Naive thymus-derived CD8-positive, alpha-beta T cell (primary cell): ENCODE measurements around the gene ZBTB32. TPM values are rescaled to one million over a fixed set of nuclear protein-coding genes. Genes with fewer than 3 reads are reported as not detected.
A peak's percentile ranks its signal among the peaks of the same experiment; 100 is the strongest.

Source experiments
- ATAC-seq, 2 donors: fragments of 150-1000 bp; cut with Tn5 transposase in 1 of 2; sonication (Bioruptor Pico), chemical (Tn5 transposase) in 1 of 2; 1 replicate in 1 of 2; 2 replicates in 1 of 2; pipeline ENCODE4 v1.10.0; 2021; ENCODE audit warnings: mild to moderate bottlenecking in 2 of 2, moderate library complexity in 2 of 2
- POLR2A ChIA-PET: fragments of 350-600 bp; sonication (Branson Sonifier 250); formaldehyde crosslinking; loops from one replicate; lab custom pipeline; 2021; ENCODE audit warnings: antibody characterized with exemption; lab: Charles Lee
- DNase-seq, 10 donors: peaks; one replicate each; pipeline versions ENCODE4 v3.0.0 to v3.0.0-alpha.2; 2020 to 2022
- H3K27ac Mint-ChIP-seq, 10 donors: one replicate each; pipeline ENCODE4 v1.8.0; 2020 to 2022; ENCODE audit warnings: mild to moderate bottlenecking in 10 of 10, mixed read lengths in 10 of 10, moderate library complexity in 4 of 10, inconsistent platforms in 1 of 10
- H3K27me3 Mint-ChIP-seq, 5 donors: one replicate each; pipeline ENCODE4 v1.8.0; 2021 to 2022; ENCODE audit warnings: mixed read lengths in 5 of 5
- H3K36me3 Mint-ChIP-seq, 3 donors: one replicate each; pipeline ENCODE4 v1.8.0; 2020 to 2022; ENCODE audit warnings: mixed read lengths in 3 of 3, mild to moderate bottlenecking in 2 of 3, inconsistent platforms in 1 of 3
- H3K4me1 Mint-ChIP-seq, 4 donors: one replicate each; pipeline ENCODE4 v1.8.0; 2021 to 2022; ENCODE audit warnings: mixed read lengths in 4 of 4
- H3K4me3 Mint-ChIP-seq, 10 donors: one replicate each; pipeline ENCODE4 v1.8.0; 2020 to 2022; ENCODE audit warnings: mild to moderate bottlenecking in 10 of 10, mixed read lengths in 10 of 10, moderate library complexity in 6 of 10, inconsistent platforms in 1 of 10
- H3K9me3 Mint-ChIP-seq, 9 donors: one replicate each; pipeline ENCODE4 v1.8.0; 2020 to 2022; ENCODE audit warnings: mixed read lengths in 9 of 9, mild to moderate bottlenecking in 3 of 9, inconsistent platforms in 1 of 9, moderate library complexity in 1 of 9
- polyA plus RNA-seq, 3 donors: library from polyadenylated mRNA; unstranded; fragments of 300-500 nt; fragmentation: Illumina TruSeq; gene quantifications; one replicate each; pipeline ENCODE4 v1.2.3, GENCODE V29; 2021
- total RNA-seq, 8 experiments: library from RNA in 2 of 8; stranded (reverse) in 2 of 8; gene quantifications; one replicate each; pipeline ENCODE4 v1.2.3 and lab custom pipeline; 2021 to 2026

ZBTB32 gene
- total and polyA plus RNA-seq, 5 experiments from 2014 or later: 0.15 to 0.68 (median 0.36) TPM

GRCh38 chr19:35750167-35750566, 45.8 kb downstream of the ZBTB32 start:
- no peak overlapping the region for H3K27ac Mint-ChIP-seq
- H3K9me3 Mint-ChIP-seq: no peaks in the 10 kb centered on the region
- H3K36me3 Mint-ChIP-seq: peaks cover 0 to 17% (median 7%) of the 10 kb centered on the region in 3 donors
- POLR2A ChIA-PET: interaction anchor here (0.7 kb wide), 2 partner anchors 7 to 178 kb away, joined by 3 read pairs; no protein-coding TSS in a partner anchor
- peaks cover 22 to 43% (median 40%) of the 10 kb centered on the region in 4 donors for H3K4me1 Mint-ChIP-seq
- H3K27me3 Mint-ChIP-seq: peaks cover 0 to 6% (median 1%) of the 10 kb centered on the region in 5 donors
- ATAC-seq (no peak), DNase-seq (no peak)
- peak overlapping the region in 8 of 10 donors; percentile 23 to 69 (median 44) for H3K4me3 Mint-ChIP-seq

- Mint-ChIP-seq H3K27me3 (peaks cover 2 to 11% (median 8%) of the 10 kb centered on the region in 5 donors), H3K27ac (no peak overlapping the region), H3K9me3 (no peaks in the 10 kb centered on the region), H3K4me3 (no peak overlapping the region), H3K4me1 (peaks cover 24 to 43% (median 38%) of the 10 kb centered on the region in 4 donors), H3K36me3 (peaks cover 0 to 17% (median 7%) of the 10 kb centered on the region in 3 donors)
- no peak for ATAC-seq
- POLR2A ChIA-PET: interaction anchor here (1.2 kb wide), 1 partner anchor 10 kb away, joined by 5 read pairs; the partner anchor contains the start of gene IGFLR1
- no peak for DNase-seq
Observed at GRCh38 chr19:35751839-35752745, 47.7 kb downstream of the ZBTB32 start.

GRCh38 chr19:35752746-35753350, 48.5 kb downstream of the ZBTB32 start:
- H3K27ac Mint-ChIP-seq: no peak overlapping the region
- DNase-seq (no peak), ATAC-seq (no peak)
- H3K4me1 Mint-ChIP-seq: peaks cover 23 to 49% (median 41%) of the 10 kb centered on the region in 4 donors
- H3K9me3 Mint-ChIP-seq: no peaks in the 10 kb centered on the region
- POLR2A ChIA-PET: interaction anchor here (1.2 kb wide), 1 partner anchor 11 kb away, joined by 5 read pairs; the partner anchor contains the start of gene IGFLR1
- H3K27me3 Mint-ChIP-seq: peaks cover 2 to 11% (median 9%) of the 10 kb centered on the region in 5 donors
- H3K36me3 Mint-ChIP-seq: peaks cover 0 to 17% (median 7%) of the 10 kb centered on the region in 3 donors
- H3K4me3 Mint-ChIP-seq: peak overlapping the region in 1 of 10 donors; percentile 56

GRCh38 chr19:35753634-35754369, 49.4 kb downstream of the ZBTB32 start:
- H3K36me3 Mint-ChIP-seq: peaks cover 0 to 17% (median 7%) of the 10 kb centered on the region in 3 donors
- peaks cover 15 to 43% (median 37%) of the 10 kb centered on the region in 4 donors for H3K4me1 Mint-ChIP-seq
- POLR2A ChIA-PET: interaction anchor here (4.1 kb wide), 1 partner anchor 10 kb away, joined by 36 read pairs; the partner anchor contains the start of genes IGFLR1, PSENEN and U2AF1L4
- no peaks in the 10 kb centered on the region for H3K9me3 Mint-ChIP-seq
- peak overlapping the region in 2 of 10 donors; percentile 10 to 95 for H3K4me3 Mint-ChIP-seq
- DNase-seq: no peak
- no peak for ATAC-seq
- peak overlapping the region in 1 of 10 donors; percentile 49 for H3K27ac Mint-ChIP-seq
- H3K27me3 Mint-ChIP-seq: peaks cover 2 to 12% (median 9%) of the 10 kb centered on the region in 5 donors

GRCh38 chr19:35754370-35755130, 50.2 kb downstream of the ZBTB32 start:
- Mint-ChIP-seq H3K4me3 (peak overlapping the region in 4 of 10 donors; percentile 10 to 95 (median 63)), H3K36me3 (peaks cover 0 to 17% (median 7%) of the 10 kb centered on the region in 3 donors)

DNA sequence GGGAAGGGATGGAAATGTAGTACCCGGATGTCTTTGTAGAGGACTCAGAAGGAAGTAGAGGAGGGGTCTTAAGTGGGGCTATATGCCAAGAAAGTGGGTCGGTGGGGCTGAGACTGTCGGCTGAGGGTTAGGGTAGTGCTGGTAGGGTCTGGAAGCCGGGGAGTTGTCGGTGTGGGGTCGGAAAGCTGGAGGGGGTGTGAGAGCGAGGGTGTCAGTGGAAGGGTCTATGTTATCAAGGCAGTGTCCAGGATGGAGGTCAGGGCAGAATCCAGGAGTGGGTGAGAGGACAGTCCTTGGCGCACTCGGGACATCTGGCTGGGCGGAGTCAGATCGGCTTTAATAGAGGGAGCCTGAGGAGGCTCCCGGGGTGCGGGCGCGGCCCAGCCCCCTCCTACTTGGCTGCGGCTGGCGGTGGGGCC, 50.8 kb downstream of the ZBTB32 start:
- Mint-ChIP-seq H3K27me3 (peaks cover 2 to 12% (median 9%) of the 10 kb centered on the region in 5 donors), H3K4me1 (peaks cover 16 to 41% (median 36%) of the 10 kb centered on the region in 4 donors), H3K36me3 (peaks cover 0 to 17% (median 7%) of the 10 kb centered on the region in 3 donors), H3K4me3 (peak overlapping the region in 9 of 10 donors; percentile 28 to 95 (median 58)), H3K9me3 (no peaks in the 10 kb centered on the region), H3K27ac (peak overlapping the region in 2 of 10 donors; percentile 34 to 40)
- ATAC-seq (no peak), DNase-seq (no peak)
- POLR2A ChIA-PET: interaction anchor here (0.9 to 4.1 kb wide), 2 partner anchors 11 to 107 kb away, joined by 4 to 36 read pairs; partner anchors contain the start of genes COX6B1, IGFLR1, PSENEN and U2AF1L4

More at GRCh38 chr19:35754370-35755130, 50.2 kb downstream of the ZBTB32 start:
- H3K27ac Mint-ChIP-seq: peak overlapping the region in 1 of 10 donors; percentile 49
- DNase-seq: peak in 1 of 10 donors; percentile 34
- H3K4me1 Mint-ChIP-seq: peaks cover 15 to 43% (median 38%) of the 10 kb centered on the region in 4 donors
- H3K9me3 Mint-ChIP-seq: no peaks in the 10 kb centered on the region
- POLR2A ChIA-PET: interaction anchor here (4.1 kb wide), 1 partner anchor 11 kb away, joined by 36 read pairs; the partner anchor contains the start of genes IGFLR1, PSENEN and U2AF1L4
- peaks cover 2 to 12% (median 9%) of the 10 kb centered on the region in 5 donors for H3K27me3 Mint-ChIP-seq
- ATAC-seq: no peak

DNA sequence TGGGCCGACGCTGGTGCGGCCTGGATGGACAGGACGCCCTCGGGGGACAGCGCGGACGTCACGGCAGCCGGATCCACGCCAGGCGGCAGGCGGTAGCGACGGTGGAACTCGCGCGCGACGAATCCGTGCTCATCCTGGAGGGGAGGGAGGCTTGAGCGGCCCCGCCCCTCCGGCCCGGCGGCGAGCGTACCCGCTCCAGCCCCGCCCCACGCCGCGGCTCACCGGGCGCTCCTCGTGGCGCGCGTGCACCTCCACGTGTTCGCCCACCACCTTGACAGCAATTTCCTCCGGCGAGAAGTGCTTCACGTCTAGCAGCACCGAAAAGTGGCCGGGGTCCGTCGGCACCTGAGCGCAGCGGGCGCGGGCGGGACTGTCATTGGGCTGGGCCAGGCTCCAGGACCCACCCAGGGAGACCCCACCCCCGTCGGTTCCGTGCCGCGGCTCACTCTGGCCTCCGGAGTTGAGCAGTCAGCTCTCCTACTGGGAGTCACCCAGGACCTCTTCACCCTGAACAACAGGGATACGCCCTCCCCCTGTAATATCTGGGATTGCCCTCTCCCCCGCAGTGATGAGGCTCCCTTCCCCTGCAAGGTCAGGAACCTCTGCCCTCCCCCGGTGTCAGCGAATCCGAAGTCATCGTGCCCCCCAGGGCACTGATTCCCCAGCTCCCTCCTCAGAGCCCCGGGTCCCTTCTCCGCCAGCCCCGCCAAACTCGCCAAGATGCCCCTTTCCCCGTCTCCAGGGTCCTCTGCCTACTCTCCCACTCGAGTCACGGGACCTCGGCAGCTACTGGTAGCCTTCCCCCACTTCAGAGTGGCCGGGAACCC, 51.4 kb downstream of the ZBTB32 start:
- ATAC-seq (peak in 1 of 2 donors; percentile 6), DNase-seq (peak in 9 of 10 donors; percentile 34 to 74 (median 55))
- POLR2A ChIA-PET: interaction anchor here (0.9 to 4.1 kb wide), 5 partner anchors 8 to 108 kb away, joined by 4 to 36 read pairs (median 10); partner anchors contain the start of genes COX6B1, IGFLR1, LIN37 and PSENEN
- Mint-ChIP-seq H3K4me1 (peaks cover 16 to 41% (median 37%) of the 10 kb centered on the region in 4 donors), H3K36me3 (peaks cover 0 to 19% (median 7%) of the 10 kb centered on the region in 3 donors), H3K4me3 (peak overlapping the region; percentile 16 to 95 (median 66)), H3K27me3 (peaks cover 2 to 12% (median 9%) of the 10 kb centered on the region in 5 donors), H3K27ac (peak overlapping the region in 3 of 10 donors; percentile 69 to 91 (median 79)), H3K9me3 (no peaks in the 10 kb centered on the region)

- Mint-ChIP-seq H3K27me3 (peaks cover 2 to 12% (median 9%) of the 10 kb centered on the region in 5 donors), H3K27ac (peak within 1 kb of the TSS; percentile 93 to 98 (median 96)), H3K36me3 (peaks cover 0 to 24% (median 5%) of the 10 kb centered on the region in 3 donors), H3K4me3 (peak within 1 kb of the TSS; percentile 90 to 99 (median 98)), H3K4me1 (peaks cover 16 to 41% (median 38%) of the 10 kb centered on the region in 4 donors), H3K9me3 (no peaks in the 10 kb centered on the region)
- DNase-seq (no peak), ATAC-seq (no peak)
- POLR2A ChIA-PET: interaction anchor here (0.6 to 4.1 kb wide), 8 partner anchors 7 to 109 kb away, joined by 3 to 36 read pairs (median 5); partner anchors contain the start of genes COX6B1, IGFLR1, LIN37 and PSENEN
Observed at GRCh38 chr19:35756377-35757230, 52.2 kb downstream of the ZBTB32 start, which contains the start of gene HSPB6. HSPB6 (minus strand) TSS chr19:35757029; CDS start chr19:35757008, 21 bp downstream.

DNA sequence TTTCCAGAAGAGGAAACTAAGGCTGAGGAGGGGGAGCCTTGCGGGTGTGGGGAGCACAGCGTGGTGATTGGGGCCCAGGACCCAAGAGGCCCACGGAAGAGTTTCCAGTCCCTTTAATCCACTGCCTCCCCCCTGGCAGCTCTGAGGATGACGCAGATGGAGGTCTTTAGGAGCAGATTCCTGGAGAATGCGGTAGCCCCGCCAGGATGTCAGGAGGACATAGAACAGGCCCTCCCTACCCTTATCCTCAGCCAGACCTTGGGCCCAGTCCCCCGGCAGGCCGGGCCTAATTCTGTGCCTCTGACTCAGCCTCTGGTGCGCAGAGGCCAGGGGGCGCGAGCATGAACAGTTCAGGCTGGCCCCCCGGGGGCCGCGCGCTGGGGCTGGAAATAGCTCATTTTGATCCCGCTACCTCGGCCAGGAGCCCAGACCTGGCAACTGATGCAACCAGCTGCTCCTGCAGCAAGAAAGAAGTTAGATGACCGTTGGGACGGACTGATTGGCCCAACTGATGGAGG, 52.9 kb downstream of the ZBTB32 start:
- peak in 2 of 10 donors; percentile 21 for DNase-seq

More for the DNA sequence above, 52.9 kb downstream of the ZBTB32 start:
- H3K27me3 Mint-ChIP-seq: peaks cover 2 to 12% (median 9%) of the 10 kb centered on the region in 5 donors
- POLR2A ChIA-PET: interaction anchor here (0.6 to 4.1 kb wide), 7 partner anchors 8 to 55 kb away, joined by 3 to 36 read pairs (median 6); partner anchors contain the start of genes IGFLR1, LIN37, PSENEN and U2AF1L4
- no peaks in the 10 kb centered on the region for H3K9me3 Mint-ChIP-seq
- H3K36me3 Mint-ChIP-seq: peaks cover 0 to 27% (median 5%) of the 10 kb centered on the region in 3 donors
- H3K27ac Mint-ChIP-seq: peak overlapping the region in 6 of 10 donors; percentile 44 to 98 (median 94)
- no peak for ATAC-seq
- peaks cover 18 to 41% (median 40%) of the 10 kb centered on the region in 4 donors for H3K4me1 Mint-ChIP-seq
- H3K4me3 Mint-ChIP-seq: peak overlapping the region; percentile 90 to 99 (median 98)
